GM23248 (cell line): Measurements from ENCODE around the gene PGA5. TPM values are rescaled to one million over a fixed set of nuclear protein-coding genes. Genes with fewer than 3 reads are reported as not detected.
"Not testable (repeated sequence)": the region's sequence is repeated elsewhere in the genome, so short reads cannot be mapped to it uniquely, and the experiment has no call there.

Experiments
- DNase-seq: peaks from one replicate; pipeline ENCODE4 v3.0.0-alpha.2; 2015
- H2AFZ ChIP-seq: fragments of 200-600 bp; sonication (generic); 2 replicates; pipeline ENCODE4 v1.6.1; 2016; ENCODE audit warnings: antibody characterized with exemption
- H3F3A ChIP-seq: fragments of 200-600 bp; sonication (generic); 2 replicates; pipeline ENCODE4 v1.6.1; 2016; ENCODE audit warnings: mild to moderate bottlenecking, antibody characterized with exemption, mixed run types; ENCODE audit not compliant: insufficient read depth
- H3K27ac ChIP-seq: fragments of 200-600 bp; sonication (generic); 2 replicates; pipeline ENCODE4 v1.5.1; 2016; ENCODE audit warnings: mild to moderate bottlenecking
- H3K27me3 ChIP-seq: fragments of 200-600 bp; sonication (generic); replicated peaks from 2 replicates; pipeline ENCODE4 v1.6.1; 2016; ENCODE audit warnings: mild to moderate bottlenecking; ENCODE audit not compliant: insufficient read depth
- H3K36me3 ChIP-seq: fragments of 200-600 bp; sonication (generic); 2 replicates; pipeline ENCODE4 v1.6.1; 2016; ENCODE audit warnings: low read depth, mild to moderate bottlenecking
- H3K4me1 ChIP-seq: fragments of 200-600 bp; sonication (generic); 2 replicates; pipeline ENCODE4 v1.6.1; 2016; ENCODE audit warnings: mild to moderate bottlenecking; ENCODE audit not compliant: insufficient read depth
- H3K4me2 ChIP-seq: fragments of 200-600 bp; sonication (generic); one replicate; pipeline ENCODE4 v1.6.1; 2016; ENCODE audit warnings: mild to moderate bottlenecking; ENCODE audit not compliant: unreplicated experiment
- H3K4me3 ChIP-seq: fragments of 200-600 bp; sonication (generic); 2 replicates; pipeline ENCODE4 v1.5.1; 2016; ENCODE audit warnings: mild to moderate bottlenecking
- H3K79me2 ChIP-seq: fragments of 200-600 bp; sonication (generic); 2 replicates; pipeline ENCODE4 v1.6.1; 2016; ENCODE audit warnings: mild to moderate bottlenecking; ENCODE audit not compliant: insufficient read depth
- H3K9ac ChIP-seq: fragments of 200-600 bp; sonication (generic); 2 replicates; pipeline ENCODE4 v1.6.1; 2016; ENCODE audit warnings: mild to moderate bottlenecking
- H3K9me2 ChIP-seq: fragments of 200-600 bp; sonication (generic); 2 replicates; pipeline ENCODE4 v1.6.1; 2016; ENCODE audit warnings: mixed run types, mild to moderate bottlenecking, moderate library complexity; ENCODE audit not compliant: insufficient read depth
- H3K9me3 ChIP-seq: fragments of 200-600 bp; sonication (generic); one replicate; pipeline ENCODE4 v1.6.1; 2017; ENCODE audit warnings: low read depth
- H4K20me1 ChIP-seq: fragments of 200-600 bp; sonication (generic); 2 replicates; pipeline ENCODE4 v1.6.0; 2016; ENCODE audit not compliant: insufficient read depth
- EZH2 ChIP-seq: fragments of 200-600 bp; sonication (generic); IDR thresholded peaks from 2 replicates; pipeline ENCODE4 v1.6.1; 2018; ENCODE audit warnings: antibody characterized with exemption, mild to moderate bottlenecking; ENCODE audit not compliant: insufficient read depth, poor library complexity, severe bottlenecking
- EZH2phosphoT487 ChIP-seq: fragments of 200-600 bp; sonication (generic); IDR thresholded peaks from 2 replicates; pipeline ENCODE4 v1.6.1; 2018; ENCODE audit warnings: antibody characterized with exemption, moderate library complexity, mild to moderate bottlenecking, low read depth; ENCODE audit not compliant: insufficient read depth
- WGBS, 2 experiments: methylation state at CpG; one replicate each; pipeline ENCODE4 v1.1.6; 2015 to 2017; ENCODE audit warnings: low lambda C conversion rate in 2 of 2, low coverage in 1 of 2; ENCODE audit errors: missing lambda C conversion rate in 2 of 2; 5-methylcytosine and 5-hydroxymethylcytosine counted together
- in situ Hi-C: fragments of 300-500 bp; cut with MboI; formaldehyde crosslinking; loops from 2 replicates; pipeline ENCODE4 v1.15.0; 2020
- polyA plus RNA-seq: library from polyadenylated mRNA; unstranded; fragments of >200 nt; fragmentation: Nextera tagmentation; extraction: Ambion mirVana; gene quantifications from 2 replicates; pipeline ENCODE4 v1.2.1, GENCODE V29; 2016
- total RNA-seq: library from RNA; depleted of rRNA; stranded (reverse); fragments of >200 nt; shearing (Covaris generic); gene quantifications from 2 replicates; pipeline ENCODE4 v1.2.3, GENCODE V29; 2014

Gene PGA5
- total and polyA plus RNA-seq, 2 experiments from 2014 or later: not detected

DNA sequence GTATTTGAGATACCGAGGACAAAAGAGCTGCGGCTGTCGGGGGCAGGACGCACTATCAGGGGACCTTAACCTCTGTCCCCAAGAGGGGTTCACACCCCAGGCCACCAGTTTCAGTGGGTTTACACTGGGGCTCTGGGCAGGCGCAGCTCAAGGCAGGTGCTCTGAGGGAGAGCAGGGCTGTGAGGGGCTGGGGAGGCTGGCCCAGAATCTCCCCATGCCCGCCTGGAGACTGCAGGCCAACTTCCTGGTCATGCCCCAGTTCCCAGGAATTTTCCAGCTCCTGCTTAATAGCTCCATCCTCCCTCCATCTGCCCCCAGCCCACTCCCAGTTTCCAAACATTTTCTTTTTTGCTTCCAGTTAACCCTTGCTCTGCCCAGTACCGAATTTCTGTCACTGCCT, 45.3 kb upstream of the PGA5 start:
- H3K27ac ChIP-seq: no peak overlapping the region
- 72 to 75% methylated on average over 7 of the region's 7 CpGs for WGBS, 2 experiments

DNA sequence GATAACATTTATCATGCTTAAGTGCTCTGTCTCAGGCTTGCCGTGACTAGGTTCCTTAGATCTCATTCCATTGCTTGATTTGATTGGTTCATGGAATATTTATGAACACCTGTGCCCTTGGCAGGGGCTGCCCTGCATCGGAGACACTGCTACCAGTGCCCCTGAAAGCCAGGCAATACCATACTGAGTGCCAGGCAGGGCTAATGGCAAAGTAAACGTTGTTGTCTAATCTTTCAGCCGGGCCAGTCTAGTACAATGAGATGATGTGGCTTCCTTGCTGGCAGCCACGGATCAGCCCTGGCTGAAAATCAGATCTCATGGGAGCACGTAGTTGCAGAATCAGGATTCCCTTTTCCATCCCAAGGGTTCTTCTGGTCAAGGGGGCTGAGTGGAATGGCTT, 42.6 kb upstream of the PGA5 start:
- H3K36me3 ChIP-seq: no peaks in the 10 kb centered on the region
- no peaks in the 10 kb centered on the region for H3K9me2 ChIP-seq
- no peak overlapping the region for H3K4me2 ChIP-seq
- WGBS, 2 experiments: 22 to 23% methylated on average over 6 of the region's 6 CpGs
- no peak overlapping the region for H2AFZ ChIP-seq
- H3K9ac ChIP-seq: no peak overlapping the region
- no peak overlapping the region for H3K4me3 ChIP-seq
- peaks cover 24% of the 10 kb centered on the region for H3K27me3 ChIP-seq
- TF ChIP-seq EZH2 (no peak), EZH2phosphoT487 (no peak)
- H3K4me1 ChIP-seq: no peaks in the 10 kb centered on the region
- no peak for DNase-seq
- in situ Hi-C loops: no loop called here
- no peaks in the 10 kb centered on the region for H3K79me2 ChIP-seq
- H3K27ac ChIP-seq: no peak overlapping the region
- H3F3A ChIP-seq: no peaks in the 10 kb centered on the region
- no peaks in the 10 kb centered on the region for H4K20me1 ChIP-seq
- no peaks in the 10 kb centered on the region for H3K9me3 ChIP-seq

More for the DNA sequence above, 45.3 kb upstream of the PGA5 start:
- no peak overlapping the region for H3K4me2 ChIP-seq
- H3K36me3 ChIP-seq: no peaks in the 10 kb centered on the region
- H4K20me1 ChIP-seq: no peaks in the 10 kb centered on the region
- no peak overlapping the region for H3K4me3 ChIP-seq
- TF ChIP-seq EZH2phosphoT487 (no peak), EZH2 (no peak)
- H3K9ac ChIP-seq: no peak overlapping the region
- H3F3A ChIP-seq: no peaks in the 10 kb centered on the region
- no peak for DNase-seq
- no peaks in the 10 kb centered on the region for H3K79me2 ChIP-seq
- no peaks in the 10 kb centered on the region for H3K9me3 ChIP-seq
- no peaks in the 10 kb centered on the region for H3K4me1 ChIP-seq
- no peak overlapping the region for H2AFZ ChIP-seq
- H3K27me3 ChIP-seq: peaks cover 9% of the 10 kb centered on the region
- in situ Hi-C loops: no loop called here
- H3K9me2 ChIP-seq: no peaks in the 10 kb centered on the region

DNA sequence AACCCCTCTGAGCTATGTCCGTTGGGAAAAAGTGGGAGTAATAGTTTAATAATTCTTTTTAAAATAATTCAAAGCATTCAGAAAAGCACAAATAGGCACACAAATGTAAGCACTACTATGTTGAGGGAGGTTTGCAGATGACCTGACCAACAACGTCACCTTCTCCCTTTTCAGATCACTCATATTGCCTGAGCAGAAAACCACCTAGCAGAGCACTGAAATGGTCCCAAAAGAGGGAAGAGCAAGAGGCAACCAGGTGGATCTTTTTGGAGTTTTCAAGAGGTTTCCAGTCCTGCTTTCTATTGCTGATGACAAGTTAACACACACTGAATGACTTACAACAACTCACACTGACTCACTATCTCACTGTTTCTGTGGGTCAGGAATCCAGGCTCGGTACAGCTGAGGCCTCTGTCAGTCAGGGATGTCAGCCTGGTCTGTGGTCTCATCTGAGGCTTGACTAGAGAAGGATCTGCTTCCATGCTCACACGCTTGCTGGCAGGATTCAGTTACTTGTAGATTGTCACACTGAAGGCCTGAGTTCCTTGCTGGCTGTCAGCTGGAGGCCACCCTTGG, 41.9 kb upstream of the PGA5 start:
- H3K9me2 ChIP-seq: no peaks in the 10 kb centered on the region
- no peaks in the 10 kb centered on the region for H3K9me3 ChIP-seq
- no peaks in the 10 kb centered on the region for H3K4me1 ChIP-seq
- 34 to 45% methylated on average over 4 of the region's 4 CpGs for WGBS, 2 experiments
- no peaks in the 10 kb centered on the region for H3F3A ChIP-seq
- TF ChIP-seq EZH2 (no peak), EZH2phosphoT487 (no peak)
- no peak overlapping the region for H3K4me3 ChIP-seq
- H3K27me3 ChIP-seq: peaks cover 20% of the 10 kb centered on the region
- H4K20me1 ChIP-seq: no peaks in the 10 kb centered on the region
- no peak overlapping the region for H3K27ac ChIP-seq
- DNase-seq: no peak
- in situ Hi-C loops: no loop called here
- no peak overlapping the region for H2AFZ ChIP-seq
- no peaks in the 10 kb centered on the region for H3K36me3 ChIP-seq
- H3K4me2 ChIP-seq: no peak overlapping the region
- H3K79me2 ChIP-seq: no peaks in the 10 kb centered on the region
- no peak overlapping the region for H3K9ac ChIP-seq

DNA sequence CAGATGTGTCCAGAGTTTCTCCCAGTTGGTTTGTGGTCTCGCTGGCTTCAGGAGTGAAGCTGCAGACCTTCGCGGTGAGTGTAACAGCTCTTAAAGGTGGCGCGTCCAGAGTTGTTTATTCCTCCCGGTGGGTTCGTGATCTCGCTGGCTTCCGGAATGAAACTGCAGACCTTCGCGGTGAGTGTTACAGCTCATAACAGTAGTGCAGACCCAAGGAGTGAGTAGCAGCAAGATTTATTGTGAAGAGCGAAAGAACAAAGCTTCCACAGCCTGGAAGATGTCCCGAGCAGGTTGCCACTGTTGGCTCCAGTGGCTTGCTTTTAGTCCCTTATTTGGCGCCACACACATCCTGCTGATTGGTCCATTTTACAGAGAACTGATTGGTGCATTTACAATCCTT, 39.5 kb upstream of the PGA5 start:
- H2AFZ ChIP-seq: no peak overlapping the region
- no peaks in the 10 kb centered on the region for H3K36me3 ChIP-seq
- H3K79me2 ChIP-seq: no peaks in the 10 kb centered on the region
- H3K4me2 ChIP-seq: no peak overlapping the region
- no peaks in the 10 kb centered on the region for H3K9me2 ChIP-seq
- TF ChIP-seq EZH2phosphoT487 (no peak), EZH2 (no peak)
- WGBS, 2 experiments: 67 to 69% methylated on average over 14 of the region's 14 CpGs
- DNase-seq: no peak
- H3K27me3 ChIP-seq: peaks cover 20% of the 10 kb centered on the region
- no peak overlapping the region for H3K27ac ChIP-seq
- no peaks in the 10 kb centered on the region for H3K4me1 ChIP-seq
- H3K4me3 ChIP-seq: no peak overlapping the region
- H4K20me1 ChIP-seq: no peaks in the 10 kb centered on the region
- H3K9me3 ChIP-seq: no peaks in the 10 kb centered on the region
- H3F3A ChIP-seq: no peaks in the 10 kb centered on the region
- H3K9ac ChIP-seq: no peak overlapping the region
- in situ Hi-C loops: no loop called here

DNA sequence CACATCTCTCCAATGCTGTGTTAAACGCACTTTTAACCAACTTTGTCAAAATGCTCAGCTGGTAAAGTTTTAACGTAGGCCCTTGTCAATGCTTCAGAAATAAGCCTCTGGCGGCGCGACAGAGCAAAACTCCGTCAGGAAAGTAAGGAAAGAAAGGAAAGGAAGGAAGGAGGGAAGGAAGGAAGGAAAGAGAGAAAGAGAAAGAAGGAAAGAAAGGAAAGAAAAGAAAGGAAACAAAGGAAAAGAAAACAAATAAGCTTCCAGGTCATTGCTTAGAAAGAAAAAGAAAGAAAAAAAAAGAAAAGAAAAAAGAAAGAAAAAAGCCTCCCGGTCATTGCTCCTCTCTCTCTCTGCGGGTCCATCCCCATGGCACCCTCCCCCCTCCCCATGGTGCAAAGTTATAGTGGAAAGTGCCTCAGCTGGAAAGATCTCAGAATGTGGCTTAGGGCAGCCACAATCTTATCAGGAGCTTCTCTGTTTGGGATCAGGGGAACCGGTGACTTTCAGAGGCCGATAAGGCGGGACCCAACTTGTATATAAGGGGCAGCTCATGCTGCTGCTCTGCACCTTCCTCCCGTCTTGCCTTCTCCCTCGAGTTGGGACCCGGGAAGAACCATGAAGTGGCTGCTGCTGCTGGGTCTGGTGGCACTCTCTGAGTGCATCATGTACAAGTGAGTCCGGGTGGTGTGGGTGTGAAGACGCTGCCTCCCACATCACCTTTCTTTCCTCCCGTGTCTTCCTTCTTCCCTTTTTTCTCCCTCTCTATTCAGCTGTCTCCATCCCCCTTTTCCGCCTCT, 37.8 kb upstream of the PGA5 start, which contains the start of gene PGA3:
Gene PGA3 (plus strand): TSS at position 566 of the 797 bp plus-strand sequence. CDS start 50 bp downstream, at position 616.
- H3K4me2 ChIP-seq, H3K4me1 ChIP-seq, H3K9me3 ChIP-seq, H4K20me1 ChIP-seq, H3K27ac ChIP-seq, DNase-seq, H3K4me3 ChIP-seq, H3K9me2 ChIP-seq, in situ Hi-C loops, H3K9ac ChIP-seq, H2AFZ ChIP-seq, H3K36me3 ChIP-seq, H3F3A ChIP-seq, H3K79me2 ChIP-seq: not testable (repeated sequence)
- H3K27me3 ChIP-seq: peaks cover 15% of the 10 kb centered on the region
- 58 to 66% methylated on average over 17 to 18 of the region's 18 CpGs for WGBS, 2 experiments

DNA sequence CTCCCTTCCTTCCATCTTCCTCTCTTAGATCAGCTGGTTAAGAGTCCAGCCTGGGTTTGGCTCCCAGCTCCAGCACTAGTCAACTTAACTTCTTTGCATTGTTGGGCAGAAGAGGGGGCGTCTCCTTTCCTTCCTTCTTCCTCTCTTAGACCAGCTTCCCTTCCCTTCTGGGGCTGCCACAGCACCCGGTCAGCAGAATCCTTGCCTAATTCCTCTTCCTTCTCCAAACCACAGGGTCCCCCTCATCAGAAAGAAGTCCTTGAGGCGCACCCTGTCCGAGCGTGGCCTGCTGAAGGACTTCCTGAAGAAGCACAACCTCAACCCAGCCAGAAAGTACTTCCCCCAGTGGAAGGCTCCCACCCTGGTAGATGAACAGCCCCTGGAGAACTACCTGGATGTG, 37.1 kb upstream of the PGA5 start:
- H3K27me3 ChIP-seq: peaks cover 15% of the 10 kb centered on the region
- H3K9ac ChIP-seq, H3K79me2 ChIP-seq, H3K27ac ChIP-seq, in situ Hi-C loops, H3K4me3 ChIP-seq, H3K9me2 ChIP-seq, H4K20me1 ChIP-seq, H3F3A ChIP-seq, H2AFZ ChIP-seq, H3K4me2 ChIP-seq, H3K36me3 ChIP-seq, H3K9me3 ChIP-seq, DNase-seq, H3K4me1 ChIP-seq: not testable (repeated sequence)
- WGBS, 2 experiments: no CpG with 5 or more reads among the region's 5 CpGs

DNA sequence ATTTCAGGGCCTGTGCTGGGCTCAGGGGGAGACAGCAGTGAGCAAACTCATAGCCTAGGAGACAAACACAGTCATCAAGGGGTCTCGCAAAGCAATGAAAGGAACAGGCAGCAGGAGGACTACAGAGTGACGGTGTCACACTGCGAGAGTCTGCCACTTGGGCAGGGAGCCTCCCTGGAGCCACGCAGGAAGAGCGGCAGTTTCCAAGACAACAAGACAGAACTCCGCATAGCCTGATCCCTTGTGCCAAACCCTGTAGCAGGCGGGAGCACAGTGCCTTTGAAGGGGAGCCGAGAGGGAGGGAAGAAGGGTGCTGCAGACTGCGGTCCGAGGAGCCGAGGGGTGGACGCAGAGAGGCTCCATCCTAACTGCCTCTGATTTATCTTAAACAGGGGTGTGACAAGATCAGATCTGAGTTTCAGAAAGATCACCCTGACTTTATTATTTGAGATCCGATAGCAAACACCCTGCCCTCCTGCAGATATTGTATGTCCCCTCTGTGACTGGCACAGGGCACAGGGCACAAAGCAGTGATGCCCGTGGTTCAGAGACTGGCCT, 36.4 kb upstream of the PGA5 start:
- not testable (repeated sequence) for H3K9ac ChIP-seq

More for the DNA sequence above, 36.4 kb upstream of the PGA5 start:
- H3K4me1 ChIP-seq, H3K27ac ChIP-seq, H2AFZ ChIP-seq, H3K79me2 ChIP-seq, H3K36me3 ChIP-seq, H3F3A ChIP-seq, DNase-seq, H3K4me2 ChIP-seq, H3K9me3 ChIP-seq, H4K20me1 ChIP-seq, in situ Hi-C loops, H3K4me3 ChIP-seq, H3K9me2 ChIP-seq: not testable (repeated sequence)
- peaks cover 15% of the 10 kb centered on the region for H3K27me3 ChIP-seq
- WGBS, 2 experiments: 12 to 16% methylated on average over 14 of the region's 14 CpGs
